Retinal pigment epithelial cell (primary cell): Measurements from ENCODE around the gene HSD17B14.
"Not testable (repeated sequence)": the region's sequence is repeated elsewhere in the genome, so short reads cannot be mapped to it uniquely, and the experiment has no call there.

Experiments used
- DNase-seq: peaks from one replicate; pipeline ENCODE4 v3.0.0-alpha.2; 2010; ENCODE audit warnings: low read depth
- H3K4me3 ChIP-seq: 2 replicates; pipeline ENCODE4 v1.5.1; 2011; ENCODE audit warnings: mild to moderate bottlenecking, low read length, control low read depth, moderate library complexity
- CTCF ChIP-seq: conservative IDR thresholded peaks from 2 replicates; pipeline ENCODE4 v1.5.1; 2011; ENCODE audit warnings: low read depth, low read length, control low read depth, inconsistent platforms

HSD17B14 gene

GRCh38 chr19:48836089-48837017 lies at the start of gene HSD17B14:
Gene HSD17B14 (minus strand): TSS chr19:48836491. CDS start chr19:48836411, 80 bp downstream.
- TF ChIP-seq CTCF = no peak
- H3K4me3 ChIP-seq = peak within 1 kb of the TSS; percentile 79
- DNase-seq = no peak

GRCh38 chr19:48883726-48884125 lies 47.4 kb upstream of the HSD17B14 start:
- no peak for DNase-seq
- no peak overlapping the region for H3K4me3 ChIP-seq
- no peak for TF ChIP-seq CTCF

- no peak for TF ChIP-seq CTCF
- DNase-seq = no peak
- H3K4me3 ChIP-seq = no peak overlapping the region
Measured at GRCh38 chr19:48881741-48882657, 45.7 kb upstream of the HSD17B14 start.

GRCh38 chr19:48879696-48880095 lies 43.4 kb upstream of the HSD17B14 start:
- not testable (repeated sequence) for DNase-seq

GRCh38 chr19:48879025-48879637 lies 42.8 kb upstream of the HSD17B14 start:
- DNase-seq = no peak
- no peak overlapping the region for H3K4me3 ChIP-seq
- TF ChIP-seq CTCF = no peak

More at GRCh38 chr19:48879696-48880095, 43.4 kb upstream of the HSD17B14 start:
- H3K4me3 ChIP-seq = not testable (repeated sequence)

GRCh38 chr19:48878196-48879024 lies 42.1 kb upstream of the HSD17B14 start:
- H3K4me3 ChIP-seq = no peak overlapping the region
- DNase-seq = peak; percentile 58

More at GRCh38 chr19:48878196-48879024, 42.1 kb upstream of the HSD17B14 start:
- no peak for TF ChIP-seq CTCF
